SK-N-SH (cell line): ENCODE data around the gene PXDC1. TPM values are rescaled to one million over a fixed set of nuclear protein-coding genes. Genes with fewer than 3 reads are reported as not detected.

Experiments
- CTCF ChIA-PET: fragments of 300-600, 350-600 bp; formaldehyde crosslinking; extraction: SDS; loops from one replicate; lab custom pipeline; 2021; lab: Yijun Ruan, JAX
- POLR2A ChIA-PET: fragments of 350-600 bp; sonication (Branson Sonifier 250); formaldehyde crosslinking; extraction: SDS; loops from one replicate; lab custom pipeline; 2020; ENCODE audit warnings: antibody characterized with exemption, inconsistent platforms; lab: Yijun Ruan, JAX
- DNase-seq: peaks from one replicate; pipeline ENCODE4 v3.0.0; 2012
- H2AFZ ChIP-seq: fragments of 200-600 bp; sonication (generic); 2 replicates; pipeline ENCODE4 v1.8.1; 2016; ENCODE audit warnings: antibody characterized with exemption, mild to moderate bottlenecking, low read depth
- H3F3A ChIP-seq: fragments of 200-600 bp; sonication (generic); replicated peaks from 2 replicates; pipeline ENCODE3; 2016; ENCODE audit warnings: antibody characterized with exemption, mild to moderate bottlenecking; ENCODE audit not compliant: insufficient read depth
- H3K27ac ChIP-seq, 2 experiments: fragments of 200-500 bp in 1 of 2; fragments of 200-600 bp in 1 of 2; sonication (Bioruptor generic) in 1 of 2; sonication (generic), shearing (Covaris generic) in 1 of 2; 2 replicates each; pipeline versions ENCODE4 v1.5.1 to v1.6.1; 2014 to 2016; ENCODE audit warnings: low read depth in 2 of 2, inconsistent platforms in 1 of 2, low read length in 1 of 2, mild to moderate bottlenecking in 1 of 2, mixed read lengths in 1 of 2
- H3K27me3 ChIP-seq: fragments of 200-600 bp; sonication (generic), shearing (Covaris generic); 2 replicates; pipeline ENCODE4 v1.6.1; 2016; ENCODE audit warnings: mixed run types; ENCODE audit not compliant: insufficient read depth
- H3K36me3 ChIP-seq, 2 experiments: fragments of 200-500 bp in 1 of 2; fragments of 200-600 bp in 1 of 2; sonication (Bioruptor generic) in 1 of 2; sonication (generic) in 1 of 2; replicated peaks in 1 of 2; 2 replicates each; pipeline versions ENCODE3 to v1.5.1; 2014 to 2016; ENCODE audit warnings: low read length in 1 of 2, mild to moderate bottlenecking in 1 of 2; ENCODE audit not compliant: insufficient read depth in 2 of 2, control insufficient read depth in 1 of 2
- H3K4me1 ChIP-seq, 2 experiments: fragments of 200-500 bp in 1 of 2; fragments of 200-600 bp in 1 of 2; sonication (Bioruptor generic) in 1 of 2; sonication (generic), shearing (Covaris generic) in 1 of 2; 2 replicates each; pipeline versions ENCODE4 v1.5.1 to v1.6.1; 2014 to 2016; ENCODE audit warnings: low read depth in 1 of 2, low read length in 1 of 2, mixed run types in 1 of 2; ENCODE audit not compliant: insufficient read depth in 2 of 2, control insufficient read depth in 1 of 2
- H3K4me2 ChIP-seq: fragments of 200-600 bp; sonication (generic), shearing (Covaris generic); 2 replicates; pipeline ENCODE4 v1.6.1; 2017; ENCODE audit warnings: mixed run types
- H3K4me3 ChIP-seq, 2 experiments: fragments of 200-500 bp in 1 of 2; fragments of 200-600 bp in 1 of 2; sonication (Bioruptor generic) in 1 of 2; sonication (generic), shearing (Covaris generic) in 1 of 2; 2 replicates each; pipeline versions ENCODE4 v1.5.1 to v1.8.1; 2014 to 2016; ENCODE audit warnings: low read depth in 2 of 2, inconsistent platforms in 1 of 2, low read length in 1 of 2, mild to moderate bottlenecking in 1 of 2, mixed read lengths in 1 of 2, moderate library complexity in 1 of 2
- H3K79me2 ChIP-seq: fragments of 200-600 bp; sonication (generic); 2 replicates; pipeline ENCODE4 v1.8.1; 2017; ENCODE audit warnings: mild to moderate bottlenecking; ENCODE audit not compliant: insufficient read depth
- H3K9ac ChIP-seq: fragments of 200-600 bp; sonication (generic); 2 replicates; pipeline ENCODE4 v1.6.1; 2017; ENCODE audit warnings: mixed run types
- H3K9me2 ChIP-seq: fragments of 200-600 bp; sonication (generic); 2 replicates; pipeline ENCODE4 v1.6.1; 2017; ENCODE audit warnings: mixed run types
- H3K9me3 ChIP-seq: fragments of 200-600 bp; sonication (generic); 2 replicates; pipeline ENCODE4 v1.6.1; 2017; ENCODE audit warnings: mixed run types, mild to moderate bottlenecking, moderate library complexity
- H4K20me1 ChIP-seq: fragments of 200-600 bp; sonication (generic); 2 replicates; pipeline ENCODE4 v1.6.1; 2017; ENCODE audit warnings: mild to moderate bottlenecking, mixed run types; ENCODE audit not compliant: insufficient read depth
- ELF1 ChIP-seq: IDR thresholded peaks from 2 replicates; pipeline ENCODE4 v1.4.0; 2012
- EP300 ChIP-seq, 2 experiments: IDR thresholded peaks; 2 replicates each; pipeline versions ENCODE4 v1.4.0 to v1.6.1; 2012; ENCODE audit warnings: borderline replicate concordance in 1 of 2, low read depth in 1 of 2, low read length in 1 of 2
- FOSL2 ChIP-seq: IDR thresholded peaks from 2 replicates; pipeline ENCODE4 v1.4.0; 2012; ENCODE audit warnings: low read depth, mild to moderate bottlenecking, moderate library complexity, borderline replicate concordance
- JUND ChIP-seq: IDR thresholded peaks from 2 replicates; pipeline ENCODE4 v1.4.0; 2012
- RXRA ChIP-seq: IDR thresholded peaks from 2 replicates; pipeline ENCODE4 v1.4.0; 2012; ENCODE audit warnings: low read depth, mild to moderate bottlenecking, borderline replicate concordance
- TAF1 ChIP-seq: IDR thresholded peaks from 2 replicates; pipeline ENCODE4 v1.6.1; 2012; ENCODE audit warnings: low read depth, mild to moderate bottlenecking, low read length, moderate library complexity, borderline replicate concordance
- WGBS: methylation state at CpG from one replicate; pipeline ENCODE4 v1.1.6; 2017; ENCODE audit warnings: low lambda C conversion rate; 5-methylcytosine and 5-hydroxymethylcytosine counted together
- polyA plus RNA-seq, 3 experiments: library from polyadenylated mRNA; depleted of rRNA; stranded (reverse); fragments of >200 nt; gene quantifications; 2 replicates each; pipeline ENCODE4 v1.2.3, GENCODE V29; 2012
- TF ChIP-seq, protein P1 (sequence below): IDR thresholded peaks from 2 replicates; pipeline ENCODE4 v1.4.0; 2012; ENCODE audit warnings: low read depth, borderline replicate concordance
- TF ChIP-seq, protein P2 (sequence below): IDR thresholded peaks from 2 replicates; pipeline ENCODE4 v1.6.1; 2012; ENCODE audit warnings: mild to moderate bottlenecking, low read depth, low read length, moderate library complexity
- TF ChIP-seq, protein P3 (sequence below): IDR thresholded peaks from 2 replicates; pipeline ENCODE4 v1.4.0; 2012; ENCODE audit warnings: low read depth
- TF ChIP-seq, protein P4 (sequence below): fragments of 150-350 bp; IDR thresholded peaks from 2 replicates; pipeline ENCODE4 v1.6.1; 2016; ENCODE audit warnings: mild to moderate bottlenecking, low read depth, low read length

The PXDC1 gene
- polyA plus RNA-seq, 1 of the 3 experiments (the other 2 are of a cell fraction): 14.1 TPM

DNA sequence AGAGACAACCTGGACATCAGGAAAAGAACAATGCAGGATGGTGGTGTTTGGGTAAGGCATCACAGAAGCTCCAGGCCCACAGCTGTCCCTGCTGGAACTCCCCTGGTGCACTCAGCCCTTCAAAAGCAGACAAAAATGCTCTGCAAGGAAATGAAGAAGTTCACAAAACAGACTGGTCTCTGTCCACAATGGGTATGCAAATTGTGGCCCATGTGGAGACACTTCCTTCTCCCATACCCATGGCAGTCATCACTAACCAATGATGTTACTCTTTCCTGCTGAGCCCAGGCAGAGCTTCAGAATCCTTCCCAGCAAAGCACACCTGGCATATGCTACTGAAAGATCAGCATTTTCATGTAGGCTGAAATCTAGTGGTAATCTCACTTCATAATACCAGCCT is 42.6 kb upstream of the PXDC1 start (continued):
- TF ChIP-seq, protein P1, sequence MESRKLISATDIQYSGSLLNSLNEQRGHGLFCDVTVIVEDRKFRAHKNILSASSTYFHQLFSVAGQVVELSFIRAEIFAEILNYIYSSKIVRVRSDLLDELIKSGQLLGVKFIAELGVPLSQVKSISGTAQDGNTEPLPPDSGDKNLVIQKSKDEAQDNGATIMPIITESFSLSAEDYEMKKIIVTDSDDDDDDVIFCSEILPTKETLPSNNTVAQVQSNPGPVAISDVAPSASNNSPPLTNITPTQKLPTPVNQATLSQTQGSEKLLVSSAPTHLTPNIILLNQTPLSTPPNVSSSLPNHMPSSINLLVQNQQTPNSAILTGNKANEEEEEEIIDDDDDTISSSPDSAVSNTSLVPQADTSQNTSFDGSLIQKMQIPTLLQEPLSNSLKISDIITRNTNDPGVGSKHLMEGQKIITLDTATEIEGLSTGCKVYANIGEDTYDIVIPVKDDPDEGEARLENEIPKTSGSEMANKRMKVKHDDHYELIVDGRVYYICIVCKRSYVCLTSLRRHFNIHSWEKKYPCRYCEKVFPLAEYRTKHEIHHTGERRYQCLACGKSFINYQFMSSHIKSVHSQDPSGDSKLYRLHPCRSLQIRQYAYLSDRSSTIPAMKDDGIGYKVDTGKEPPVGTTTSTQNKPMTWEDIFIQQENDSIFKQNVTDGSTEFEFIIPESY: no peak
- TF ChIP-seq RXRA (no peak), FOSL2 (no peak), JUND (no peak), EP300 (IDR thresholded peaks at IDR 0.05; ENCODE audit: borderline replicate concordance in 1 of 2, low read depth in 1 of 2, low read length in 1 of 2) (no peak), TAF1 (no peak), ELF1 (no peak)
- TF ChIP-seq, protein P2, sequence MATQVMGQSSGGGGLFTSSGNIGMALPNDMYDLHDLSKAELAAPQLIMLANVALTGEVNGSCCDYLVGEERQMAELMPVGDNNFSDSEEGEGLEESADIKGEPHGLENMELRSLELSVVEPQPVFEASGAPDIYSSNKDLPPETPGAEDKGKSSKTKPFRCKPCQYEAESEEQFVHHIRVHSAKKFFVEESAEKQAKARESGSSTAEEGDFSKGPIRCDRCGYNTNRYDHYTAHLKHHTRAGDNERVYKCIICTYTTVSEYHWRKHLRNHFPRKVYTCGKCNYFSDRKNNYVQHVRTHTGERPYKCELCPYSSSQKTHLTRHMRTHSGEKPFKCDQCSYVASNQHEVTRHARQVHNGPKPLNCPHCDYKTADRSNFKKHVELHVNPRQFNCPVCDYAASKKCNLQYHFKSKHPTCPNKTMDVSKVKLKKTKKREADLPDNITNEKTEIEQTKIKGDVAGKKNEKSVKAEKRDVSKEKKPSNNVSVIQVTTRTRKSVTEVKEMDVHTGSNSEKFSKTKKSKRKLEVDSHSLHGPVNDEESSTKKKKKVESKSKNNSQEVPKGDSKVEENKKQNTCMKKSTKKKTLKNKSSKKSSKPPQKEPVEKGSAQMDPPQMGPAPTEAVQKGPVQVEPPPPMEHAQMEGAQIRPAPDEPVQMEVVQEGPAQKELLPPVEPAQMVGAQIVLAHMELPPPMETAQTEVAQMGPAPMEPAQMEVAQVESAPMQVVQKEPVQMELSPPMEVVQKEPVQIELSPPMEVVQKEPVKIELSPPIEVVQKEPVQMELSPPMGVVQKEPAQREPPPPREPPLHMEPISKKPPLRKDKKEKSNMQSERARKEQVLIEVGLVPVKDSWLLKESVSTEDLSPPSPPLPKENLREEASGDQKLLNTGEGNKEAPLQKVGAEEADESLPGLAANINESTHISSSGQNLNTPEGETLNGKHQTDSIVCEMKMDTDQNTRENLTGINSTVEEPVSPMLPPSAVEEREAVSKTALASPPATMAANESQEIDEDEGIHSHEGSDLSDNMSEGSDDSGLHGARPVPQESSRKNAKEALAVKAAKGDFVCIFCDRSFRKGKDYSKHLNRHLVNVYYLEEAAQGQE: no peak
- TF ChIP-seq, protein P3, sequence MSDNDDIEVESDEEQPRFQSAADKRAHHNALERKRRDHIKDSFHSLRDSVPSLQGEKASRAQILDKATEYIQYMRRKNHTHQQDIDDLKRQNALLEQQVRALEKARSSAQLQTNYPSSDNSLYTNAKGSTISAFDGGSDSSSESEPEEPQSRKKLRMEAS: no peak
- TF ChIP-seq, protein P4, sequence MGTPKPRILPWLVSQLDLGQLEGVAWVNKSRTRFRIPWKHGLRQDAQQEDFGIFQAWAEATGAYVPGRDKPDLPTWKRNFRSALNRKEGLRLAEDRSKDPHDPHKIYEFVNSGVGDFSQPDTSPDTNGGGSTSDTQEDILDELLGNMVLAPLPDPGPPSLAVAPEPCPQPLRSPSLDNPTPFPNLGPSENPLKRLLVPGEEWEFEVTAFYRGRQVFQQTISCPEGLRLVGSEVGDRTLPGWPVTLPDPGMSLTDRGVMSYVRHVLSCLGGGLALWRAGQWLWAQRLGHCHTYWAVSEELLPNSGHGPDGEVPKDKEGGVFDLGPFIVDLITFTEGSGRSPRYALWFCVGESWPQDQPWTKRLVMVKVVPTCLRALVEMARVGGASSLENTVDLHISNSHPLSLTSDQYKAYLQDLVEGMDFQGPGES: no peak

DNA sequence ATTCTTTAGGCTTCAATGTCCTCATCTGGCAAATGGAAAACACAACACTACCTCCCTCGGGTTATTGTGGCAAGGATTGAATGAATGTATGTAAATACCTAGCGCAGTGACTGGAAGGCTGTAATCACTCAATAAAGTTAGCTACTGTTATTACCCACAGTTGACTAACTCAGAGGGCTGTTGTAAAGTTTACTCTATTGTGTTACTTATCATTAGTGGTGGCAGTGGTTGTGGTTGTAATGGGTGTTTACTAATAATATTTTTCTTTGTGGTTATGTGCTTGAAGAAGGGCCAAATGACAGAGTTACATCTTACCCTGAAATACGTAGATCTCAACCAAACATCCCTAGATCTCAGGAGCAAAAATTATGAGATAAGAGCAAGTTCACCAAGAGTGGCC is 42.0 kb upstream of the PXDC1 start:
- no peak overlapping the region for H2AFZ ChIP-seq
- ChIA-PET POLR2A (no interaction called here), CTCF (interaction anchor here (1.7 kb wide), 1 partner anchor 15 kb away, joined by 4 read pairs; no protein-coding TSS in a partner anchor)
- H3F3A ChIP-seq: peaks cover 15% of the 10 kb centered on the region
- no peaks in the 10 kb centered on the region for H3K36me3 ChIP-seq
- H3K4me3 ChIP-seq: no peak overlapping the region
- no peak overlapping the region for H3K27ac ChIP-seq
- no peaks in the 10 kb centered on the region for H3K9me2 ChIP-seq
- H3K9ac ChIP-seq: no peak overlapping the region
- 97% methylated on average over 3 of the region's 3 CpGs for WGBS
- H3K79me2 ChIP-seq: no peaks in the 10 kb centered on the region
- H3K9me3 ChIP-seq: no peaks in the 10 kb centered on the region
- TF ChIP-seq, protein P4: no peak
- TF ChIP-seq, all 33 proteins: peak for 0
- Histone ChIP-seq H3K4me1 (peaks cover 3 to 13% of the 10 kb centered on the region in 2 experiments; a peak in 3 of 4 replicates), H3K27me3 (no peaks in the 10 kb centered on the region), H4K20me1 (no peaks in the 10 kb centered on the region), H3K4me2 (no peak overlapping the region)
- no peak for DNase-seq
